C1 segment of cervical spinal cord (tissue), 14 donors: Measurements from ENCODE around the gene TMA7B.
A peak's percentile ranks its signal among the peaks of the same experiment; 100 is the strongest.

Source experiments
- DNase-seq, 14 donors: peaks; one replicate each; lab custom pipeline; 2025; lab: John Stamatoyannopoulos, UW

Gene TMA7B

DNA sequence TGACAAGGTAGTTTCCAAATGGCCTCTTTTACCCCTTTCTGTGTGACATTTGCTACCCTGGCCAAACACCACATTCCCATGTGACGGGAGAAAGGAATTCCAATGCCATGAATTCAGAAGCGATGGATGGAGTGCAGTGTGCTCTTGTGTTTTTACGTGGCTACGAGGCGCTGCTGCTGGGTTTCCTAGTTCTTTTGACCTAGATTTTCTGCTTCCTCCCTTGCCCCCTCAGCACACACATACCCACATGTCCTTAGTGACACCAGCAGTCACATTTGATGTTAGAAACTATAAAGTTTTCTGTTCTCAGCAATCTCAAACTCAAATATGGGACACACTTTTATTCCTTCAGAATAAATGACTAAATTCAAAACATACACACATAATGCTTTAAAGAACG is 7.8 kb upstream of the TMA7B start:
- no peak for DNase-seq

DNA sequence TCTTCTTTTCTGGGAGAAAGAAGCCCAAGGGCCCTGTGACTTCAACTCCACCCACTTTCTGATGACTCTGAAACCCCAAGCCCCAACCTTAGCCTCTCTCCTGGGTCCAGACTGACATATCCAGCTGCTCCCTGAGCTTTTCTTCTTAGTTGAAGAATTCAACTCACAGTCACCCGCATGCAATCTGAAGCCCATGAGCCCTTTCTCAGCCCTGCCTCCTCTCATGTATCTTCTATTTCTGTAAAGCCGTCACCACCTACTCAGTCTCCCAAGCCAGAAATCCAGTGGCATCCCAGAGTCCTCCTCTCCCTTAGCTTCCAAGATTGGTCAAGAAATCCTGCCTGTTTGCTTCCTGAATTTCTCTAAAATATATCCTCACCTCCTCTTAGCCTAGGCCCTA is 7.1 kb upstream of the TMA7B start:
- no peak for DNase-seq

GRCh38 chr22:39954584-39955055 is 5.6 kb upstream of the TMA7B start:
- no peak for DNase-seq

- no peak for DNase-seq
These were observed 4.5 kb upstream of the TMA7B start for GRCh38 chr22:39955675-39956074.

- DNase-seq = no peak
These were observed 3.1 kb upstream of the TMA7B start for GRCh38 chr22:39956932-39957664.

DNA sequence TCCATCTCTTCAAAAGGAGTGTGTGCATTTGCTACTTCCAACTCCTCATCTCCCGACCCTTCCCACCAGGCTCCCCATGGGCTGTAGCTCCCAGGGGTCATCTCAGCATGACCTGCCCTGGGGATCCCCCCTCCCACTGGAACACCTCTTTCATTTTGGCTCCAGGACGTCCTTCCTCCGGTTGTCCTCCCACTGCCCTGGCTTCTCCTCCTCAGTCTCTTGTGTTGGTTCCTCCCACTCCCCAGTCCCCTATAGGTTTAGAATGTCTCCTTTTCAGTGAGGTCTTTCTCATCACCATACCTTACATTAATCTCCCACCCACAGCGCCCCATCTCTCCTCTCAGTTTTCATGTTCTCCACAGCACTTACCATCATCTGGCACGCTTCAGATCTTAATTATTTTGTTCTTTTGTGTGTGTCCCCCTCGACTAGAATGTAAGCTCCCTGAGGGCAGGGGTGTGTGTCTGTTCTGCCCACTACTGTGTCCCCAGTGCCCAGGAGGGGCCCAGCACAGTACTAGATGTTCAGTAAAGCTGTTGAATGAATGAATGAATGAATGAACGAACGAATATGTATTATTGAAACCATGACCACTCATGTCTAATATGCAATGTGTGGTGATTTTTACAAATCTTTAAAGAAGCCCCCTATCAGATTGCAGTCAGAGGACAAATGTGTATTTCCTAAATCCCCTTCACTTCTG is 2.0 kb upstream of the TMA7B start:
- DNase-seq = no peak

GRCh38 chr22:39958949-39959639 is 1.1 kb upstream of the TMA7B start:
- DNase-seq = no peak

- DNase-seq = no peak
These were observed 872 bp downstream of the TMA7B start for GRCh38 chr22:39960791-39961746.

DNA sequence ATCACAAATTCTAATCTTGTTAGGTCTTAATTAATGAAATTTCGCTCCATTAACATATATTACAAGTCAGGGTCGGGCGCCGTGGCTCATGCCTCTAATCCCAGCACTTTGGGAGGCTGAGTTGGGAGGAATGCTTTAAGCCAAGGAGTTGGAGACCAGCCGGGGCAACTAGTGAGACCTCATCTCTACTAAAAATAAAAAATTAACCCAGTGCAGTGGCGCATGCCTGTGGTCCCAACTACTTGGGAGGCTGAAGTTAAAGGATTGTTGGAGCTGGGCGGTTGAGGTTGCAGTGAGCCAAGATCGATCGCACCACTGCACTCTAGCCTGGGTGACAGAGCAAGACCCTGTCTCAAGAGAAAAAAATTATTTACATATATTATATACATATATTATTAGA is 1.9 kb downstream of the TMA7B start:
- no peak for DNase-seq

DNA sequence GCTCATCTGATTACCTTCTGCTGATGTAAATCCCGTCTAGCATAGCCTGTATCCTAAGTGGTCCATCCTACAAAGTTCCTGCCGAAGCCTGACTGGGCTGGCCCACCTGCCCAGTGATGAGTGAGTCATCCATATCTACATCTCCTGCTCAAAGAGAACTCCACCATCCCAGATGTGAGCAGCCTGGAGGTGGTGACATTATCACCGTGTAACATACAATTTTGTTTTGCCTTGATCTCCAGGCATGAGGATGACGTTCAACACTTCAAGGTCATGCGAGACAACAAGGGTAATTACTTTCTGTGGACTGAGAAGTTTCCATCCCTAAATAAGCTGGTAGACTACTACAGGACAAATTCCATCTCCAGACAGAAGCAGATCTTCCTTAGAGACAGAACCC is 5.6 kb downstream of the TMA7B start:
- DNase-seq = no peak

DNA sequence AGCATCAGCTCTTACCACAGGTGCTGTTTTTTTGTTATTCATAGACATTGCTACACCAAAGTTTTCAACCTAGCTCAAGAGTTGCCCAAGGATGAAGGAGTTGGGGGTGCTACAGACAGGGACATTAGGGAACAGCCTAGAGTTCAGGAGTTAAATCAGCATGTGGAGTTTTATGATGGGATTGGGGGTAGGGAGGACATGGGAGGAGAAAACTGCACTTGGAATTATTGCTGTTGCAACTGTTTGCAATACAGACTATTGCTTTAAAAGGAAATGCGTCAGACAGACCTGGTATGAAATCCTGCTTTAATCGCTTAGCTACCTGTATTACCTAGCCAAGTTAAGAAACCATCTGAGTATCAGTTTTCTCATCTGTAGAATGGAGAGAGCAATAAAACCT is 6.3 kb downstream of the TMA7B start:
- DNase-seq = no peak

GRCh38 chr22:39967103-39967829 is 7.1 kb downstream of the TMA7B start:
- no peak for DNase-seq

DNA sequence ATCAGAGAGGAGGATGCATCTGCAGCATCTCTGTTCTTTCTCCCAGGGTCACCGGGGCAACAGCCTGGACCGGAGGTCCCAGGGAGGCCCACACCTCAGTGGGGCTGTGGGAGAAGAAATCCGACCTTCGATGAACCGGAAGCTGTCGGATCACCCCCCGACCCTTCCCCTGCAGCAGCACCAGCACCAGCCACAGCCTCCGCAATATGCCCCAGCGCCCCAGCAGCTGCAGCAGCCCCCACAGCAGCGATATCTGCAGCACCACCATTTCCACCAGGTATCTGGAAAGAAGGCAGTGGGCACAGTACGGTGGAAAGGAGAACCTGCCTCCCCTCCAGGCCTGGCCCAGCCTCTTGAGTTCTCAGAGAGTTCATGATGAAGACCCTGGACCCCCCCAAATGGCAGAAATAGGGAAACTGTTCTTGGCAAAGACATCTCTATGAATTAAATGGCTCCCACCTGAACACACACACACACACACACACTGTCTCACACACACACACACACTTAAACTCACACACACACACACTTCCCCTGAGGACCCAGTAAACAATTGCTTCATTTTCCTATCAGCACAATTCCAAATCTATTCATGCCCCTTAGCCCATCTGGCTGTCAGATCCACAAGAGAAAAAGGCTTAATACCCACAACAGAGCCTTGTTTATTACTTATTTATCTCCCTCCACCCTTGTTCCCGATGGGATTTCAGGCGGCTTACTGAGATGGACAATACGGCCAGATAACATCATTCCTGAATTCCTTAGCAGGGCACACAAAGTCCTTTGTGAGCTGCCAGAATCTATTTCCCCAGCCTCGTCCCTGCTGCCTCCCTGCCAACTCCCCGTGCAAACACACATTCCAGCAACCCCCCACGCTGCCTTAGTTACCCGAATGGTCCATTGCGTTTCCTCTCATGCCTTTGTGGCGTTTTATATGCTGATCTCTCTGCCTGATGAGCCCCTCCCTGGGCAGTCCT is 8.1 kb downstream of the TMA7B start:
- DNase-seq = peak in 3 of 14 donors; percentile 2 to 40 (median 13)

GRCh38 chr22:39970742-39971141 is 10.5 kb downstream of the TMA7B start:
- no peak for DNase-seq

DNA sequence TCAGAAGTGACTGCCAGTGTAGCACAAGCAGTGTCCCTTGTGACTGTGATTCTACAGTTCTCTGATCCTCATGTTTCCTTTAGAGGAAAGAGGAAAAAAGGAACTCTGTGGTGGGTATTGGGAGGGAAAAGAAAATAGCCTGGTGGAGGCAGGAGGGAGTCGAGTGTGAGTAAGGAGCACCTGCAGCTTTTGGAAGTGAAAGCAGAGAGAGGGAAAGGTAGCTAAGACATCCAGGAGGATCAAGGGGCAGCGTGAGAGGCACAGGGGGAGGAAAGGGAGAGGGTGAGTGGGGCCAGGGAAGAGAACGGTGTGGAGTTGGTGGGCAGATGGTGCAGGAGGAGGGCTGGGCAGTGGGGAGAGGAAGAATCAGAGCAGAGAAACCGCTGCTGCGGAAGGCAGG is 12.4 kb downstream of the TMA7B start:
- DNase-seq = no peak

DNA sequence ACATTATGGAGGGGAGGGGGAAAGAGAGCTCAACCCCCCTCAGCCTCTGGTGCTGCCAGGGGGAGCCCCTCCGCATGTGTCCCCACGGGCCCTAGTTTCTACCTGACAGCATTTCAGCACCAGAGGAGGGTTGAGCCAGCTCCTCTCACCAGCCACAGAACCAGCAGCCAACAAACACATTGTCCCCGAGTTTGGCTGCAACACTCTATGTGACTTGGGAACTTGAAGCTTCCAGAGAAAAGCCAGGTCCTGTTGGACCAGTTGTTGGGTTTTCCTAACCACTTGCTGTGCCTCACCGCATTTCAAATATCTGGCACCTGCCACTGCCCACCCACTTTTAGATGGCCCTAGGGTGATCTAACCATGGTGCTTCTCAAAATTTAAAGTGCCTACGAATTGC is 13.5 kb downstream of the TMA7B start:
- no peak for DNase-seq

DNA sequence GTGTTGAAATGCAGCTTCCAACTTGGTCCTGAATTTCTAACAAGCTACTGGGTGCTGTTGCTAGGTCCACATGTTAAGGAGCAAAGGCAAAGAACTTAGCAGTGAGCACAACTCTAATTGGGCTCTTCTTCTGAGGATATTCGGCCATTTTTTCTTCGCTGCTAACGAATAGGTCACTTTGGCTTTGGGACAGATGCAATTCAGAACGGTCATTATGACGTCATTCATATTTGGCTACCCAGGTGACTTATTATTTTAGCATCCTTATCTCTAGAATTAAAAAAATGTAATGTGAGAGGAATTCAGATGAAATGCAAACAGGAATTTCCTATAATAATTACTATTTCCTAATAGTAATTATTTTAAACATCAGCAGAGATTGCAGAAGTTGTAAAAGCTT is 13.9 kb downstream of the TMA7B start:
- DNase-seq = no peak

GRCh38 chr22:39979048-39979447 is 18.9 kb downstream of the TMA7B start:
- no peak for DNase-seq

DNA sequence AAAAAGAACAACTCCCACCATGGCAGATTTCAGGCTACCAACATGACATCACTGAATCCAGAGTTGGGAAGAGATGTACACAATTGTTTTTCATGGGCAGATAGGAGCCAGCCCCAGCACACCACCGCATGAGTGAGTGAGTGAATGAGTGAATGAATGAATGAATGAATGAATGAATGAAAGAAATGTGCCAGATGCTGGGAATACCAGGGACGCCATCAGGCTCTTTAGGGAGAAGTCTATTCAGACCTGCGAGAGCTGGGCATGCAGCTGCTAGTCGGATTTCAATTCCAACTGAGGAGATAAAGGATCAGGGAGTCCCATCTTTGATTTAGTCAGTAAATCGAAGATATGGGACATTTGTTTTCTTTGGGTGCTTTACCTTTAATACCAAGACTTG is 19.3 kb downstream of the TMA7B start:
- no peak for DNase-seq

GRCh38 chr22:39980596-39980995 is 20.4 kb downstream of the TMA7B start:
- DNase-seq = no peak
